ENCODE data around the gene ARID1A.
A peak's percentile ranks its signal among the peaks of the same experiment; 100 is the strongest.

Gene ARID1A

GRCh38 chr1:26697978-26698849 is 2.4 kb downstream of the ARID1A start:
- in situ Hi-C loops (cut with HindIII; ENCODE audit: low sequenced_read_pairs), result no loop called here
- DNase-seq (ENCODE audit: low read depth), result peak; percentile 94
- H3K4me3 ChIP-seq (ENCODE audit: low read depth, low read length), result peak overlapping the region; percentile 72
- no peak for TF ChIP-seq CTCF (IDR thresholded peaks at IDR 0.05; ENCODE audit: low read depth, low read length, missing control alignments)

- in situ Hi-C loops (cut with HindIII; ENCODE audit: low sequenced_read_pairs), result no loop called here
- DNase-seq (ENCODE audit: low read depth), result no peak
- H3K4me3 ChIP-seq (ENCODE audit: low read depth, low read length), result no peak overlapping the region
- TF ChIP-seq CTCF (IDR thresholded peaks at IDR 0.05; ENCODE audit: low read depth, low read length, missing control alignments), result no peak
Observed at GRCh38 chr1:26700711-26701110, 4.9 kb downstream of the ARID1A start.

GRCh38 chr1:26701266-26701994 is 5.6 kb downstream of the ARID1A start:
- no peak for TF ChIP-seq CTCF (IDR thresholded peaks at IDR 0.05; ENCODE audit: low read depth, low read length, missing control alignments)
- in situ Hi-C loops (cut with HindIII; ENCODE audit: low sequenced_read_pairs), result no loop called here
- H3K4me3 ChIP-seq (ENCODE audit: low read depth, low read length), result no peak overlapping the region
- DNase-seq (ENCODE audit: low read depth), result peak; percentile 64

GRCh38 chr1:26701995-26702679 is 6.3 kb downstream of the ARID1A start:
- no peak overlapping the region for H3K4me3 ChIP-seq (ENCODE audit: low read depth, low read length)
- no peak for TF ChIP-seq CTCF (IDR thresholded peaks at IDR 0.05; ENCODE audit: low read depth, low read length, missing control alignments)
- in situ Hi-C loops (cut with HindIII; ENCODE audit: low sequenced_read_pairs), result no loop called here
- DNase-seq (ENCODE audit: low read depth), result no peak

- no peak for DNase-seq (ENCODE audit: low read depth)
- no peak overlapping the region for H3K4me3 ChIP-seq (ENCODE audit: low read depth, low read length)
- TF ChIP-seq CTCF (IDR thresholded peaks at IDR 0.05; ENCODE audit: low read depth, low read length, missing control alignments), result no peak
- in situ Hi-C loops (cut with HindIII; ENCODE audit: low sequenced_read_pairs), result no loop called here
Observed at GRCh38 chr1:26702680-26703038, 6.8 kb downstream of the ARID1A start.

- no peak for TF ChIP-seq CTCF (IDR thresholded peaks at IDR 0.05; ENCODE audit: low read depth, low read length, missing control alignments)
- H3K4me3 ChIP-seq (ENCODE audit: low read depth, low read length), result no peak overlapping the region
- in situ Hi-C loops (cut with HindIII; ENCODE audit: low sequenced_read_pairs), result no loop called here
- DNase-seq (ENCODE audit: low read depth), result no peak
Observed at GRCh38 chr1:26703478-26703877, 7.7 kb downstream of the ARID1A start.
